ENCODE results near the gene PRKCH.

PRKCH gene

GRCh38 chr14:61585598-61586543 lies 264.5 kb downstream of the PRKCH start:
- Histone ChIP-seq H3K27ac (replicated peaks) (no peak overlapping the region), H3K4me3 (replicated peaks; ENCODE audit: insufficient read depth, low read length) (no peak overlapping the region), H3K27me3 (ENCODE audit: insufficient read depth, poor library complexity, severe bottlenecking) (no peaks in the 10 kb centered on the region)
- no peak for TF ChIP-seq GABPA (IDR thresholded peaks at IDR 0.05; ENCODE audit: low read depth)
- TF ChIP-seq POLR2AphosphoS5 (IDR thresholded peaks at IDR 0.05; ENCODE audit: low read depth) = no peak
- DNase-seq (ENCODE audit: low read depth in 1 of 2, low spot score in 1 of 2) = no peak

DNA sequence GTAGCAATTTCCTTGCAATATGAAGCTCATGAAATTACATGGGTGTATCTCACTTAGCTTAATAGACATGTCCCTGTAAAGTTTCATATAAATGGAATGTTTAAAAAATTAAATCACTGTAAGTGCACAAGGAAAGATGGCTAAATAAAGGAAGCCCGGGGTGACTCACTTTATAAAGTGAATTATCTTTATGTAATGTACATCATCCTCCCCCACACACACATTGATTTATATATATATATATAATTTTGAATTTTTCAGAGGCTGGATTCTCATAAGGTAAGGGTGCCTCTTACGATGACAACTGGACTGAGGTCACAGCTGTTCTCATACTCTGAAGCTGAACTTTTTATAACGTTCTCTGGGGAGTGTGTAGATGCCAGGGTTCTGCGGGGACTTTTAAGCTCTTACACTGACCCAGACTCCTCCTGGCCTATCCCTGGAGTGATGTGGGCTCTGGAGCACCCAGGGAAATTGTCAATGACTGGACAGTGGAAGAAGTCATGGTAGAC lies 265.2 kb downstream of the PRKCH start:
- no peak overlapping the region for H3K27ac ChIP-seq (replicated peaks)

DNA sequence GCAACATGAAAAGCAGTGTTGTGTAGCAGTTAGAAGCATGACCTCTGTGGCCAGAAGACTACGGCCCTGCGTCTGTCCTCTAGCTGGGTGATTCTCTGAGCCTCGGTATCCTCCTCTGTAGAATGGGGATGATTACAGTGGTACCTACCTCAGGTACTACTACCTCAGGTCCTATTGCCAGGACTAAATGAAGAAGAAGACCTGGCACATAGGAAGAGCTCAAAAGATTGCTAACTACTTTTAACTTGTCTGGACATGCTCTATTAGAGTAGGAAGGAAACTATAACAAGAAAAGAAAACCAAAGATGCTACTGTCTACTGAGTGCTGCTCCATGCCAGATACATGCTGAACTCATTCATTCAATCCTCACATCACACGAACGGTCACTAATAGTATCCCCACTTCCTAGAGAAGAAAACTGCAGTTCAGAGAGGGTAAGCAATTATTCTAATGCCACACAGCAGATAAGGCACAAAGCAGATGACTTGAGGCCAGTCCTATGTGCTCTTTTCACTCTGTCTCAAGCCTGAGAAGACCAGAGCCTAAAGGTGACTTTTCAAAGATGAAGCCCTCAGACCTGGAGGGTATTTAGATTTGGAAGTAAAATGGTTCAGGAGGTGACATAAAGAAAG lies 265.8 kb downstream of the PRKCH start:
- DNase-seq (ENCODE audit: low read depth in 1 of 2, low spot score in 1 of 2) = no peak
- H3K27me3 ChIP-seq (ENCODE audit: insufficient read depth, poor library complexity, severe bottlenecking) = no peaks in the 10 kb centered on the region
- TF ChIP-seq POLR2AphosphoS5 (IDR thresholded peaks at IDR 0.05; ENCODE audit: low read depth) = no peak
- no peak for TF ChIP-seq SPI1 (IDR thresholded peaks at IDR 0.05; ENCODE audit: borderline replicate concordance, low read depth)
- no peak for TF ChIP-seq CTCF (IDR thresholded peaks at IDR 0.05; ENCODE audit: insufficient read depth, low read length)
- TF ChIP-seq, protein P1, sequence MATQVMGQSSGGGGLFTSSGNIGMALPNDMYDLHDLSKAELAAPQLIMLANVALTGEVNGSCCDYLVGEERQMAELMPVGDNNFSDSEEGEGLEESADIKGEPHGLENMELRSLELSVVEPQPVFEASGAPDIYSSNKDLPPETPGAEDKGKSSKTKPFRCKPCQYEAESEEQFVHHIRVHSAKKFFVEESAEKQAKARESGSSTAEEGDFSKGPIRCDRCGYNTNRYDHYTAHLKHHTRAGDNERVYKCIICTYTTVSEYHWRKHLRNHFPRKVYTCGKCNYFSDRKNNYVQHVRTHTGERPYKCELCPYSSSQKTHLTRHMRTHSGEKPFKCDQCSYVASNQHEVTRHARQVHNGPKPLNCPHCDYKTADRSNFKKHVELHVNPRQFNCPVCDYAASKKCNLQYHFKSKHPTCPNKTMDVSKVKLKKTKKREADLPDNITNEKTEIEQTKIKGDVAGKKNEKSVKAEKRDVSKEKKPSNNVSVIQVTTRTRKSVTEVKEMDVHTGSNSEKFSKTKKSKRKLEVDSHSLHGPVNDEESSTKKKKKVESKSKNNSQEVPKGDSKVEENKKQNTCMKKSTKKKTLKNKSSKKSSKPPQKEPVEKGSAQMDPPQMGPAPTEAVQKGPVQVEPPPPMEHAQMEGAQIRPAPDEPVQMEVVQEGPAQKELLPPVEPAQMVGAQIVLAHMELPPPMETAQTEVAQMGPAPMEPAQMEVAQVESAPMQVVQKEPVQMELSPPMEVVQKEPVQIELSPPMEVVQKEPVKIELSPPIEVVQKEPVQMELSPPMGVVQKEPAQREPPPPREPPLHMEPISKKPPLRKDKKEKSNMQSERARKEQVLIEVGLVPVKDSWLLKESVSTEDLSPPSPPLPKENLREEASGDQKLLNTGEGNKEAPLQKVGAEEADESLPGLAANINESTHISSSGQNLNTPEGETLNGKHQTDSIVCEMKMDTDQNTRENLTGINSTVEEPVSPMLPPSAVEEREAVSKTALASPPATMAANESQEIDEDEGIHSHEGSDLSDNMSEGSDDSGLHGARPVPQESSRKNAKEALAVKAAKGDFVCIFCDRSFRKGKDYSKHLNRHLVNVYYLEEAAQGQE (IDR thresholded peaks at IDR 0.05; ENCODE audit: insufficient replicate concordance, low read depth) = no peak
- TF ChIP-seq GABPA (IDR thresholded peaks at IDR 0.05; ENCODE audit: low read depth) = no peak
- H3K27ac ChIP-seq (replicated peaks) = no peak overlapping the region
- no peak overlapping the region for H3K4me3 ChIP-seq (replicated peaks; ENCODE audit: insufficient read depth, low read length)

More for the DNA sequence above, 265.2 kb downstream of the PRKCH start:
- DNase-seq (ENCODE audit: low read depth in 1 of 2, low spot score in 1 of 2) = no peak
- Histone ChIP-seq H3K27me3 (ENCODE audit: insufficient read depth, poor library complexity, severe bottlenecking) (no peaks in the 10 kb centered on the region), H3K4me3 (replicated peaks; ENCODE audit: insufficient read depth, low read length) (no peak overlapping the region)
- TF ChIP-seq, protein P1 (IDR thresholded peaks at IDR 0.05; ENCODE audit: insufficient replicate concordance, low read depth) = no peak
- no peak for TF ChIP-seq GABPA (IDR thresholded peaks at IDR 0.05; ENCODE audit: low read depth)
- no peak for TF ChIP-seq SPI1 (IDR thresholded peaks at IDR 0.05; ENCODE audit: borderline replicate concordance, low read depth)
- no peak for TF ChIP-seq POLR2AphosphoS5 (IDR thresholded peaks at IDR 0.05; ENCODE audit: low read depth)
- TF ChIP-seq CTCF (IDR thresholded peaks at IDR 0.05; ENCODE audit: insufficient read depth, low read length) = no peak

GRCh38 chr14:61588419-61588901 lies 267.1 kb downstream of the PRKCH start:
- no peak for TF ChIP-seq SPI1 (IDR thresholded peaks at IDR 0.05; ENCODE audit: borderline replicate concordance, low read depth)
- no peak for TF ChIP-seq GABPA (IDR thresholded peaks at IDR 0.05; ENCODE audit: low read depth)
- TF ChIP-seq, protein P1 (IDR thresholded peaks at IDR 0.05; ENCODE audit: insufficient replicate concordance, low read depth) = no peak
- TF ChIP-seq POLR2AphosphoS5 (IDR thresholded peaks at IDR 0.05; ENCODE audit: low read depth) = no peak
- TF ChIP-seq CTCF (IDR thresholded peaks at IDR 0.05; ENCODE audit: insufficient read depth, low read length) = no peak
- Histone ChIP-seq H3K27me3 (ENCODE audit: insufficient read depth, poor library complexity, severe bottlenecking) (no peaks in the 10 kb centered on the region), H3K4me3 (replicated peaks; ENCODE audit: insufficient read depth, low read length) (no peak overlapping the region), H3K27ac (replicated peaks) (no peak overlapping the region)
- DNase-seq (ENCODE audit: low read depth in 1 of 2, low spot score in 1 of 2) = no peak
